Brain microvascular endothelial cell (primary cell): ENCODE data around the gene ABCC11.

Experiments
- DNase-seq: peaks from one replicate; pipeline ENCODE4 v3.0.0-alpha.2; 2020
- H3K27ac ChIP-seq: fragments of 250-450 bp; sonication (Bioruptor Pico); 2 replicates; pipeline ENCODE4 v1.5.1; 2020; ENCODE audit warnings: mild to moderate bottlenecking, moderate library complexity
- H3K27me3 ChIP-seq: fragments of 250-450 bp; sonication (Bioruptor Pico); replicated peaks from 2 replicates; pipeline ENCODE4 v1.5.1; 2020; ENCODE audit warnings: mild to moderate bottlenecking
- H3K36me3 ChIP-seq: fragments of 250-450 bp; sonication (Bioruptor Pico); replicated peaks from 2 replicates; pipeline ENCODE4 v1.5.1; 2020; ENCODE audit warnings: mild to moderate bottlenecking
- H3K4me3 ChIP-seq: 2 replicates; pipeline ENCODE4 v1.5.1; 2011; ENCODE audit warnings: low read depth, mild to moderate bottlenecking, control low read depth, low read length, moderate library complexity
- CTCF ChIP-seq: IDR thresholded peaks from 2 replicates; pipeline ENCODE4 v1.5.1; 2011; ENCODE audit warnings: low read depth, mild to moderate bottlenecking, moderate library complexity, low read length, control low read depth, inconsistent platforms; ENCODE audit errors: missing control alignments
- in situ Hi-C: cut with HindIII; loops from 2 replicates; pipeline ENCODE4 v1.10.0; 2017; ENCODE audit warnings: low sequenced_read_pairs, low pct_ligation_motif_present

ABCC11 gene

GRCh38 chr16:48220891-48221290 lies 26.4 kb downstream of the ABCC11 start:
- DNase-seq: no peak
- Histone ChIP-seq H3K27ac (no peak overlapping the region), H3K4me3 (no peak overlapping the region), H3K36me3 (no peaks in the 10 kb centered on the region), H3K27me3 (no peaks in the 10 kb centered on the region)
- TF ChIP-seq CTCF: no peak
- in situ Hi-C loops: no loop called here

- no peak overlapping the region for H3K4me3 ChIP-seq
- TF ChIP-seq CTCF: no peak
- in situ Hi-C loops: no loop called here
- DNase-seq: no peak
- no peak overlapping the region for H3K27ac ChIP-seq
- H3K36me3 ChIP-seq: no peaks in the 10 kb centered on the region
- no peaks in the 10 kb centered on the region for H3K27me3 ChIP-seq
Observed at GRCh38 chr16:48218473-48218872, 28.9 kb downstream of the ABCC11 start.

- DNase-seq: no peak
- TF ChIP-seq CTCF: no peak
- Histone ChIP-seq H3K27ac (no peak overlapping the region), H3K27me3 (no peaks in the 10 kb centered on the region), H3K4me3 (no peak overlapping the region), H3K36me3 (no peaks in the 10 kb centered on the region)
- in situ Hi-C loops: no loop called here
Observed at GRCh38 chr16:48217708-48218107, 29.6 kb downstream of the ABCC11 start.

GRCh38 chr16:48215738-48216137 lies 31.6 kb downstream of the ABCC11 start:
- in situ Hi-C loops: no loop called here
- Histone ChIP-seq H3K36me3 (no peaks in the 10 kb centered on the region), H3K27me3 (no peaks in the 10 kb centered on the region), H3K4me3 (no peak overlapping the region), H3K27ac (no peak overlapping the region)
- DNase-seq: no peak
- TF ChIP-seq CTCF: no peak

- in situ Hi-C loops: no loop called here
- Histone ChIP-seq H3K27me3 (no peaks in the 10 kb centered on the region), H3K27ac (no peak overlapping the region), H3K4me3 (no peak overlapping the region), H3K36me3 (no peaks in the 10 kb centered on the region)
- no peak for DNase-seq
- TF ChIP-seq CTCF: no peak
Observed at GRCh38 chr16:48212033-48212432, 35.3 kb downstream of the ABCC11 start.

- H3K27ac ChIP-seq: no peak overlapping the region
- H3K36me3 ChIP-seq: no peaks in the 10 kb centered on the region
- TF ChIP-seq CTCF: no peak
- no peak for DNase-seq
- H3K4me3 ChIP-seq: no peak overlapping the region
- H3K27me3 ChIP-seq: no peaks in the 10 kb centered on the region
- in situ Hi-C loops: no loop called here
Observed at GRCh38 chr16:48210747-48211146, 36.6 kb downstream of the ABCC11 start.
